Endodermal cell (in vitro differentiated cells): ENCODE data around the gene RAB3IP. TPM values are rescaled to one million over a fixed set of nuclear protein-coding genes. Genes with fewer than 3 reads are reported as not detected.
"Not testable (repeated sequence)": the region's sequence is repeated elsewhere in the genome, so short reads cannot be mapped to it uniquely, and the experiment has no call there.

Source experiments
- DNase-seq: peaks from one replicate; pipeline ENCODE4 v3.0.0-alpha.2; 2017
- H3K27ac ChIP-seq: 2 replicates; pipeline ENCODE4 v1.5.1; 2013; ENCODE audit warnings: mild to moderate bottlenecking, low read depth, low read length, moderate library complexity
- H3K27me3 ChIP-seq: 2 replicates; pipeline ENCODE4 v1.6.1; 2013; ENCODE audit warnings: mild to moderate bottlenecking, low read length, moderate library complexity; ENCODE audit not compliant: insufficient read depth, control insufficient read depth, poor library complexity, severe bottlenecking
- H3K36me3 ChIP-seq: 2 replicates; pipeline ENCODE4 v1.7.0; 2013; ENCODE audit warnings: mild to moderate bottlenecking, low read length, moderate library complexity; ENCODE audit not compliant: control insufficient read depth, insufficient read depth
- H3K4me1 ChIP-seq: one replicate; pipeline ENCODE4 v1.7.0; 2013; ENCODE audit warnings: low read length; ENCODE audit not compliant: control insufficient read depth, insufficient read depth
- H3K4me3 ChIP-seq: 2 replicates; pipeline ENCODE4 v1.5.1; 2013; ENCODE audit warnings: mild to moderate bottlenecking, low read length, moderate library complexity
- H3K9ac ChIP-seq: 2 replicates; pipeline ENCODE4 v1.6.1; 2013; ENCODE audit warnings: mild to moderate bottlenecking, low read length, moderate library complexity; ENCODE audit not compliant: poor library complexity, severe bottlenecking; ENCODE audit errors: extremely low read depth
- H3K9me3 ChIP-seq: 2 replicates; pipeline ENCODE4 v1.6.1; 2013; ENCODE audit warnings: mild to moderate bottlenecking, low read length, moderate library complexity; ENCODE audit not compliant: control insufficient read depth
- H3K27ac Mint-ChIP-seq: 2 replicates; pipeline ENCODE4 v1.8.0; 2020; ENCODE audit warnings: mixed read lengths
- H3K27me3 Mint-ChIP-seq: 2 replicates; pipeline ENCODE4 v1.8.0; 2021; ENCODE audit warnings: mild to moderate bottlenecking, mixed read lengths; ENCODE audit not compliant: insufficient read depth
- H3K36me3 Mint-ChIP-seq: 2 replicates; pipeline ENCODE4 v1.8.0; 2020; ENCODE audit warnings: low read depth, mixed read lengths
- H3K4me1 Mint-ChIP-seq: 2 replicates; pipeline ENCODE4 v1.8.0; 2020; ENCODE audit warnings: mixed read lengths
- H3K4me3 Mint-ChIP-seq: 2 replicates; pipeline ENCODE4 v1.8.0; 2020; ENCODE audit warnings: mild to moderate bottlenecking, moderate library complexity, mixed read lengths
- H3K9me3 Mint-ChIP-seq: 2 replicates; pipeline ENCODE4 v1.8.0; 2020; ENCODE audit warnings: mild to moderate bottlenecking, mixed read lengths
- CTCF ChIP-seq: fragments of 200-600 bp; sonication (generic); conservative IDR thresholded peaks from 2 replicates; pipeline ENCODE4 v1.5.0; 2021; ENCODE audit warnings: antibody characterized with exemption, mild to moderate bottlenecking
- WGBS, 2 experiments: methylation state at CpG; one replicate each; pipeline versions ENCODE4 v1.1.5 to v1.1.7; 2013; ENCODE audit warnings: missing lambda C conversion rate in 2 of 2, mixed read lengths in 1 of 2; ENCODE audit not compliant: insufficient coverage in 1 of 2, insufficient read length in 1 of 2; 5-methylcytosine and 5-hydroxymethylcytosine counted together
- total RNA-seq, 2 donors: library from RNA; stranded (reverse); fragmentation: NEBNext Ultra II Directional in 1 of 2; extraction: Animal tissue kit (Norgen Biotek cat#: 25700) in 1 of 2; gene quantifications; 2 replicates in 1 of 2; 3 replicates in 1 of 2; pipeline ENCODE4 v1.2.1, GENCODE V29; 2021

RAB3IP gene
- total RNA-seq, 2 donors from 2014 or later, result 48.3 to 52.8 TPM

- peaks cover 9% of the 10 kb centered on the region for H3K27me3 ChIP-seq
- H3K27ac Mint-ChIP-seq, result no peak overlapping the region
- DNase-seq, result no peak
These were observed 106.2 kb downstream of the RAB3IP start for GRCh38 chr12:69844836-69845235.

GRCh38 chr12:69846976-69847375 lies 108.3 kb downstream of the RAB3IP start:
- H3K9me3 Mint-ChIP-seq, result peaks cover 9% of the 10 kb centered on the region
- peaks cover 10% of the 10 kb centered on the region for H3K4me1 Mint-ChIP-seq
- H3K27me3 ChIP-seq, result no peaks in the 10 kb centered on the region
- peaks cover 4% of the 10 kb centered on the region for H3K9me3 ChIP-seq
- H3K36me3 Mint-ChIP-seq, result peaks cover 1% of the 10 kb centered on the region
- peaks cover 8% of the 10 kb centered on the region for H3K4me1 ChIP-seq
- H3K4me3 Mint-ChIP-seq, result no peak overlapping the region
- no peak overlapping the region for H3K4me3 ChIP-seq
- no peaks in the 10 kb centered on the region for H3K36me3 ChIP-seq
- H3K27ac ChIP-seq, result no peak overlapping the region
- no peak overlapping the region for H3K9ac ChIP-seq
- TF ChIP-seq CTCF, result no peak
- no peak for DNase-seq
- H3K27me3 Mint-ChIP-seq, result no peaks in the 10 kb centered on the region
- H3K27ac Mint-ChIP-seq, result no peak overlapping the region

More at GRCh38 chr12:69844836-69845235, 106.2 kb downstream of the RAB3IP start:
- Histone ChIP-seq H3K9me3 (no peaks in the 10 kb centered on the region), H3K9ac (no peak overlapping the region), H3K36me3 (no peaks in the 10 kb centered on the region), H3K4me3 (no peak overlapping the region), H3K27ac (no peak overlapping the region), H3K4me1 (peaks cover 8% of the 10 kb centered on the region)
- Mint-ChIP-seq H3K27me3 (peaks cover 3% of the 10 kb centered on the region), H3K9me3 (peaks cover 2% of the 10 kb centered on the region), H3K4me3 (no peak overlapping the region), H3K4me1 (peaks cover 10% of the 10 kb centered on the region), H3K36me3 (peaks cover 1% of the 10 kb centered on the region)
- TF ChIP-seq CTCF, result no peak
- 87 to 96% methylated on average over 3 to 4 of the region's 4 CpGs for WGBS, 2 experiments

- Histone ChIP-seq H3K9ac (no peak overlapping the region), H3K4me1 (no peaks in the 10 kb centered on the region), H3K27ac (no peak overlapping the region), H3K4me3 (no peak overlapping the region), H3K36me3 (no peaks in the 10 kb centered on the region), H3K27me3 (no peaks in the 10 kb centered on the region), H3K9me3 (peaks cover 21% of the 10 kb centered on the region)
- 83 to 92% methylated on average over 1 to 2 of the region's 2 CpGs for WGBS, 2 experiments
- H3K36me3 Mint-ChIP-seq, result peaks cover 5% of the 10 kb centered on the region
- no peaks in the 10 kb centered on the region for H3K27me3 Mint-ChIP-seq
- no peak for DNase-seq
- no peak overlapping the region for H3K4me3 Mint-ChIP-seq
- peaks cover 39% of the 10 kb centered on the region for H3K9me3 Mint-ChIP-seq
- H3K4me1 Mint-ChIP-seq, result no peaks in the 10 kb centered on the region
- TF ChIP-seq CTCF, result no peak
- H3K27ac Mint-ChIP-seq, result no peak overlapping the region
These were observed 113.3 kb downstream of the RAB3IP start for GRCh38 chr12:69851976-69852375.

GRCh38 chr12:69853176-69853961 lies 114.7 kb downstream of the RAB3IP start:
- WGBS, 2 experiments, result 95 to 98% methylated on average over 25 to 58 of the region's 61 CpGs
- H3K9ac ChIP-seq, H3K36me3 Mint-ChIP-seq, H3K4me3 Mint-ChIP-seq, H3K36me3 ChIP-seq, H3K27ac Mint-ChIP-seq, H3K27ac ChIP-seq, H3K27me3 ChIP-seq, H3K27me3 Mint-ChIP-seq, DNase-seq, H3K4me1 ChIP-seq, H3K4me1 Mint-ChIP-seq, H3K4me3 ChIP-seq: not testable (repeated sequence)
- peaks cover 39% of the 10 kb centered on the region for H3K9me3 Mint-ChIP-seq
- peaks cover 21% of the 10 kb centered on the region for H3K9me3 ChIP-seq
